Psoas muscle (tissue), 8 donors: Measurements from ENCODE around the gene RXFP1. TPM values are rescaled to one million over a fixed set of nuclear protein-coding genes. Genes with fewer than 3 reads are reported as not detected.
A peak's percentile ranks its signal among the peaks of the same experiment; 100 is the strongest.

Experiments used
- ATAC-seq, 4 donors: fragments of 200-7000 bp; cut with Tn5 transposase; one replicate each; pipeline ENCODE4 v1.9.1; 2020; ENCODE audit warnings: moderate library complexity in 3 of 4, mild to moderate bottlenecking in 2 of 4
- DNase-seq, 2 donors: peaks; one replicate each; pipeline ENCODE4 v3.0.0-alpha.2; 2020
- H3K27ac ChIP-seq: fragments of 200-600 bp; one replicate; pipeline ENCODE4 v1.8.0; 2022
- H3K27me3 ChIP-seq, 3 donors: fragments of 200-600 bp in 1 of 3; one replicate each; pipeline versions ENCODE4 v1.6.1 to v1.8.0; 2013 to 2022; ENCODE audit warnings: low read length in 2 of 3, mild to moderate bottlenecking in 2 of 3, moderate library complexity in 1 of 3; ENCODE audit not compliant: insufficient read depth in 3 of 3
- H3K36me3 ChIP-seq, 2 donors: fragments of 200-600 bp in 1 of 2; one replicate each; pipeline versions ENCODE4 v1.6.1 to v1.8.0; 2013 to 2022; ENCODE audit warnings: low read depth in 1 of 2, mild to moderate bottlenecking in 1 of 2, moderate library complexity in 1 of 2; ENCODE audit not compliant: insufficient read depth in 1 of 2
- H3K4me1 ChIP-seq: fragments of 200-600 bp; one replicate; pipeline ENCODE4 v1.8.0; 2022
- H3K4me3 ChIP-seq: fragments of 200-600 bp; one replicate; pipeline ENCODE4 v1.8.0; 2022; ENCODE audit warnings: mild to moderate bottlenecking
- H3K9me3 ChIP-seq: fragments of 200-600 bp; one replicate; pipeline ENCODE4 v1.8.0; 2022
- CTCF ChIP-seq: fragments of 200-600 bp; IDR thresholded peaks from one replicate; pipeline ENCODE4 v1.8.0; 2022; ENCODE audit warnings: antibody characterized with exemption
- WGBS, 3 donors: extraction: QIAGEN DNeasy Blood & Tissue Kit; methylation state at CpG; one replicate each; pipeline versions ENCODE4 v1.1.6 to v1.1.7; 2013; 5-methylcytosine and 5-hydroxymethylcytosine counted together
- intact Hi-C, 2 donors: fragments of 100-400 bp; cut with DNase I; formaldehyde crosslinking; loops; one replicate each; pipeline versions ENCODE4 v1.11.0 to v1.14.2; 2022
- polyA plus RNA-seq, 3 donors: library from polyadenylated mRNA; stranded (reverse); fragments of 200-250 nt; gene quantifications; one replicate each; pipeline ENCODE4 v1.2.3, GENCODE V29; 2013
- total RNA-seq, 4 donors: library from RNA; stranded (reverse); fragmentation: NEBNext Ultra II Directional in 2 of 4; extraction: Animal tissue kit (Norgen Biotek cat#: 25700) in 2 of 4; gene quantifications; one replicate each; pipeline versions ENCODE4 v1.2.1 to v1.2.4, GENCODE V29; 2021 to 2023
- donor health status: healthy with polysubstance abuse.
- donor health status: DM: no; HTN: no; CAD: no; lungs with moderate emphysema.
- donor health status: Bipolar disorder and iron deficiency.
- donor health status: healthy.
- donor health status: DM: yes; HTN: yes; CAD: no.
- donor health status: DM: no; HTN: no; CAD: no.
- donor health status: DM: no; HTN: no; CAD: no.
- donor health status: DM: yes; HTN: yes; CAD: no.

Gene RXFP1
- total and polyA plus RNA-seq, 7 donors = 0.01 TPM; not detected in 6

GRCh38 chr4:158670975-158671664 lies 149.4 kb downstream of the RXFP1 start:
- Histone ChIP-seq H3K9me3 (no peaks in the 10 kb centered on the region), H3K36me3 (peaks cover 0 to 9% of the 10 kb centered on the region in 2 donors), H3K4me1 (peaks cover 34% of the 10 kb centered on the region), H3K27ac (peak overlapping the region; percentile 95), H3K4me3 (peak overlapping the region; percentile 81), H3K27me3 (no peaks in the 10 kb centered on the region)
- 0 to 1% (median 0%) methylated on average over 35 of the region's 35 CpGs for whole genome bisulfite sequencing, 3 donors
- peak in 3 of 4 donors; percentile 22 to 29 (median 23) for ATAC-seq
- no peak for TF ChIP-seq CTCF
- peak; percentile 57 to 71 for DNase-seq
- intact Hi-C loops = no loop called here

- Histone ChIP-seq H3K27ac (peak within 1 kb of the TSS; percentile 95), H3K4me1 (peaks cover 34% of the 10 kb centered on the region), H3K9me3 (no peaks in the 10 kb centered on the region), H3K4me3 (peak within 1 kb of the TSS; percentile 81), H3K36me3 (peaks cover 0 to 9% of the 10 kb centered on the region in 2 donors), H3K27me3 (no peaks in the 10 kb centered on the region)
- no peak for DNase-seq
- WGBS, 3 donors = 0 to 1% (median 0%) methylated on average over 16 to 20 of the region's 20 CpGs
- no peak for ATAC-seq
- intact Hi-C loops = no loop called here
- TF ChIP-seq CTCF = no peak
These were observed 149.9 kb downstream of the RXFP1 start, which contains the start of gene C4orf46 for GRCh38 chr4:158671665-158671914. Gene C4orf46, minus strand, starts transcription at chr4:158671887. Its CDS starts 86 bp downstream, at chr4:158671801.

- H3K4me3 ChIP-seq = peak within 1 kb of the TSS; percentile 81
- TF ChIP-seq CTCF = peak; percentile 59
- ATAC-seq = peak; percentile 93 to 95 (median 94)
- peak; percentile 99 to 100 for DNase-seq
- H3K9me3 ChIP-seq = no peaks in the 10 kb centered on the region
- H3K4me1 ChIP-seq = peaks cover 34% of the 10 kb centered on the region
- 0 to 1% (median 0%) methylated on average over 60 of the region's 60 CpGs for WGBS, 3 donors
- peaks cover 0 to 9% of the 10 kb centered on the region in 2 donors for H3K36me3 ChIP-seq
- intact Hi-C loops = no loop called here
- no peaks in the 10 kb centered on the region for H3K27me3 ChIP-seq
- peak within 1 kb of the TSS; percentile 95 for H3K27ac ChIP-seq
These were observed 150.5 kb downstream of the RXFP1 start, which contains the start of gene ETFDH for GRCh38 chr4:158671915-158672806. Gene ETFDH, plus strand, starts transcription at chr4:158672296. Its CDS starts 161 bp downstream, at chr4:158672457.

GRCh38 chr4:158673633-158674032 lies 152.0 kb downstream of the RXFP1 start:
- H3K4me1 ChIP-seq = peaks cover 34% of the 10 kb centered on the region
- ATAC-seq (no peak), DNase-seq (no peak)
- H3K36me3 ChIP-seq = peaks cover 0 to 9% of the 10 kb centered on the region in 2 donors
- no peaks in the 10 kb centered on the region for H3K27me3 ChIP-seq
- 60 to 69% (median 61%) methylated on average over 3 of the region's 3 CpGs for WGBS, 3 donors
- TF ChIP-seq CTCF = no peak
- H3K9me3 ChIP-seq = no peaks in the 10 kb centered on the region
- H3K4me3 ChIP-seq = peak overlapping the region; percentile 81
- intact Hi-C loops = no loop called here
- H3K27ac ChIP-seq = no peak overlapping the region
